H9 (cell line): ENCODE measurements around the gene NFX1. TPM values are rescaled to one million over a fixed set of nuclear protein-coding genes. Genes with fewer than 3 reads are reported as not detected.

Experiments used
- DNase-seq: peaks from one replicate; pipeline ENCODE4 v3.0.0-alpha.2; 2017
- H2AFZ ChIP-seq: one replicate; pipeline ENCODE4 v1.6.1; 2013; ENCODE audit warnings: mild to moderate bottlenecking, low read length, control low read depth, moderate library complexity
- H2AK5ac ChIP-seq: 2 replicates; pipeline ENCODE4 v1.6.1; 2013; ENCODE audit warnings: low read length, control low read depth, mixed read lengths; ENCODE audit not compliant: insufficient read length
- H2BK120ac ChIP-seq: one replicate; pipeline ENCODE4 v1.6.1; 2013; ENCODE audit warnings: low read depth, mild to moderate bottlenecking, low read length, control low read depth, inconsistent platforms; ENCODE audit not compliant: poor library complexity, severe bottlenecking
- H2BK12ac ChIP-seq: 2 replicates; pipeline ENCODE4 v1.6.1; 2013; ENCODE audit warnings: low read length, control low read depth, mixed read lengths, low read depth; ENCODE audit not compliant: insufficient read length
- H2BK15ac ChIP-seq: 2 replicates; pipeline ENCODE4 v1.6.1; 2013; ENCODE audit warnings: low read depth, low read length, control low read depth
- H2BK20ac ChIP-seq: one replicate; pipeline ENCODE4 v1.6.1; 2013; ENCODE audit warnings: low read depth, mild to moderate bottlenecking, low read length, control low read depth, inconsistent platforms; ENCODE audit not compliant: poor library complexity, severe bottlenecking
- H2BK5ac ChIP-seq: 2 replicates; pipeline ENCODE4 v1.6.1; 2013; ENCODE audit warnings: low read length, control low read depth, mixed read lengths; ENCODE audit not compliant: insufficient read length
- H3K14ac ChIP-seq: 2 replicates; pipeline ENCODE4 v1.6.1; 2013; ENCODE audit warnings: low read length, control low read depth; ENCODE audit not compliant: insufficient read depth
- H3K18ac ChIP-seq: 2 replicates; pipeline ENCODE4 v1.6.1; 2013; ENCODE audit warnings: low read depth, mild to moderate bottlenecking, mixed read lengths, low read length, control low read depth; ENCODE audit not compliant: insufficient read length
- H3K23ac ChIP-seq: 2 replicates; pipeline ENCODE4 v1.6.1; 2013; ENCODE audit warnings: low read length, control low read depth, mixed read lengths, low read depth; ENCODE audit not compliant: insufficient read length
- H3K23me2 ChIP-seq: 2 replicates; pipeline ENCODE4 v1.6.1; 2013; ENCODE audit warnings: low read depth, mild to moderate bottlenecking, mixed read lengths, low read length, control low read depth; ENCODE audit not compliant: insufficient read length, poor library complexity, severe bottlenecking
- H3K27ac ChIP-seq: 2 replicates; pipeline ENCODE4 v1.5.1; 2013; ENCODE audit warnings: low read length, control low read depth, mixed read lengths, low read depth; ENCODE audit not compliant: insufficient read length
- H3K27me3 ChIP-seq: 2 replicates; pipeline ENCODE4 v1.6.1; 2013; ENCODE audit warnings: low read length, control low read depth, inconsistent platforms; ENCODE audit not compliant: insufficient read depth
- H3K4ac ChIP-seq: 2 replicates; pipeline ENCODE4 v1.6.1; 2013; ENCODE audit warnings: low read depth, mild to moderate bottlenecking, control low read depth, inconsistent platforms, low read length, moderate library complexity
- H3K4me1 ChIP-seq: 2 replicates; pipeline ENCODE4 v1.6.1; 2013; ENCODE audit warnings: low read length, control low read depth, inconsistent platforms; ENCODE audit not compliant: insufficient read depth
- H3K4me2 ChIP-seq: 2 replicates; pipeline ENCODE4 v1.6.1; 2013; ENCODE audit warnings: low read length, control low read depth, mixed read lengths; ENCODE audit not compliant: insufficient read length, insufficient read depth
- H3K56ac ChIP-seq: 2 replicates; pipeline ENCODE4 v1.6.1; 2013; ENCODE audit warnings: low read depth, mild to moderate bottlenecking, mixed read lengths, low read length, control low read depth; ENCODE audit not compliant: insufficient read length
- H3K79me1 ChIP-seq: 2 replicates; pipeline ENCODE4 v1.6.1; 2013; ENCODE audit warnings: low read depth, mild to moderate bottlenecking, moderate library complexity, low read length, control low read depth, inconsistent platforms; ENCODE audit not compliant: insufficient read depth, poor library complexity, severe bottlenecking
- H3K79me2 ChIP-seq: 2 replicates; pipeline ENCODE4 v1.6.1; 2013; ENCODE audit warnings: low read length, control low read depth, inconsistent platforms; ENCODE audit not compliant: insufficient read depth
- H3K9ac ChIP-seq: 2 replicates; pipeline ENCODE4 v1.6.1; 2013; ENCODE audit warnings: low read length, control low read depth, mixed read lengths; ENCODE audit not compliant: insufficient read length; ENCODE audit errors: extremely low read depth
- H3K9me3 ChIP-seq: one replicate; pipeline ENCODE4 v1.6.1; 2013; ENCODE audit warnings: low read depth, low read length, inconsistent platforms; ENCODE audit not compliant: control insufficient read depth
- H3T11ph ChIP-seq: one replicate; pipeline ENCODE4 v1.6.1; 2013; ENCODE audit warnings: mild to moderate bottlenecking, low read length, control low read depth, inconsistent platforms
- H4K20me1 ChIP-seq: one replicate; pipeline ENCODE4 v1.6.1; 2013; ENCODE audit not compliant: control insufficient read depth, insufficient read length, insufficient read depth
- H4K5ac ChIP-seq: 2 replicates; pipeline ENCODE4 v1.6.1; 2013; ENCODE audit warnings: low read depth, mild to moderate bottlenecking, mixed read lengths, low read length, control low read depth; ENCODE audit not compliant: insufficient read length
- H4K8ac ChIP-seq: replicated peaks from 2 replicates; pipeline ENCODE4 v1.6.1; 2013; ENCODE audit warnings: low read length, control low read depth, mixed read lengths, low read depth; ENCODE audit not compliant: insufficient read length
- H4K91ac ChIP-seq: 2 replicates; pipeline ENCODE4 v1.6.1; 2013; ENCODE audit warnings: low read depth, mild to moderate bottlenecking, moderate library complexity, mixed read lengths, low read length, control low read depth; ENCODE audit not compliant: insufficient read length
- H3K27ac Mint-ChIP-seq, 3 experiments: 2 replicates in 2 of 3; 3 replicates in 1 of 3; pipeline ENCODE4 v1.8.0; 2020 to 2021; ENCODE audit warnings: mixed read lengths in 3 of 3, mild to moderate bottlenecking in 1 of 3, moderate library complexity in 1 of 3
- H3K27me3 Mint-ChIP-seq: 2 replicates; pipeline ENCODE4 v1.8.0; 2021; ENCODE audit warnings: low read depth, mild to moderate bottlenecking, moderate library complexity, mixed read lengths
- H3K36me3 Mint-ChIP-seq, 3 experiments: 2 replicates in 2 of 3; 3 replicates in 1 of 3; pipeline ENCODE4 v1.8.0; 2020 to 2021; ENCODE audit warnings: low read depth in 3 of 3, mixed read lengths in 3 of 3; ENCODE audit not compliant: insufficient read depth in 1 of 3
- H3K4me1 Mint-ChIP-seq, 2 experiments: 2 replicates each; pipeline ENCODE4 v1.8.0; 2020; ENCODE audit warnings: mixed read lengths in 2 of 2
- H3K4me3 Mint-ChIP-seq, 2 experiments: 2 replicates in 1 of 2; 3 replicates in 1 of 2; pipeline ENCODE4 v1.8.0; 2020 to 2021; ENCODE audit warnings: mild to moderate bottlenecking in 2 of 2, mixed read lengths in 2 of 2, moderate library complexity in 1 of 2
- H3K9me3 Mint-ChIP-seq, 2 experiments: 2 replicates in 1 of 2; 3 replicates in 1 of 2; pipeline ENCODE4 v1.8.0; 2020; ENCODE audit warnings: mild to moderate bottlenecking in 2 of 2, mixed read lengths in 2 of 2, moderate library complexity in 1 of 2
- WGBS: extraction: QIAGEN DNeasy Blood & Tissue Kit; methylation state at CpG from one replicate; pipeline ENCODE4 v1.1.7; 2013; ENCODE audit warnings: missing lambda C conversion rate, low lambda C conversion rate, mixed read lengths; ENCODE audit not compliant: insufficient read length; ENCODE audit errors: extremely low coverage; 5-methylcytosine and 5-hydroxymethylcytosine counted together
- total RNA-seq: library from RNA; stranded (reverse); gene quantifications from 2 replicates; pipeline ENCODE4 v1.2.1, GENCODE V29; 2021
- TF ChIP-seq, protein P1 (sequence below): fragments of 200-600 bp; sonication (generic); conservative IDR thresholded peaks from 3 replicates; pipeline ENCODE4 v1.8.0; 2021; ENCODE audit warnings: antibody characterized with exemption, mild to moderate bottlenecking

NFX1 gene
- total RNA-seq, 1 experiment from 2014 or later, result 35.1 TPM

DNA sequence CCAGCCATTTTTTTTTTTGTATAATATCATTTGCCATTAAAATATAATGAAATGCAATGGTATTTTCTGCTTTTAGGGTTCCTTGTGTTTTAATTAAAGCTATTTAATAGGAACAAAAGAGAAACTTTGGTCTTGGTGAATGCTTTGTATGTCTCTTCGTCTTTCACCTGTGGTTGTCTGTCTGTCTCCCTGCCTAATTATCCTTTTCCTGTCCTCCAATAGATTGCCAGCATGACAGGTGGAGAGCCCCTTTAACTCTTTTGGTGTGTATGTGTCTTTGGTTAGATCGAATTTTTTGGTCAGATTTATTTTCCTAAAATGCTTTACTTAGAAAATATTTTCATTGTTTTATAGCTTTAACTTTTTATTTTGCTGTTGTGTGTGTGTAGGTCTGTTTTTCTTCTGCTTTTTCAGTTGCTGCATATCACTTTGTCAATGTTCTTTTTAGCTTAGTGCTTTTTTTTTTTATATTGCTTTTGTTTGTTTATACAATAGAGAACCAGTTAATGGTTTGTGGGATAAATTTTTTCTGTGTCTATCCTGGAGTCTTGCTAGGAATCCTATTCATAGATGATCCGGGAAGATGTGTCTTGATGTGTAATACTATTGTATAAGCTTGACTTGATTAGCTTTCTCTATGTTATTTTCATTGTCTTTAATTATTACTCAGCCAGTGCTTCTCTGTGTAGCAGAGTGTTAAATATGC is 16.9 kb upstream of the NFX1 start:
- H3K36me3 Mint-ChIP-seq, result peaks cover 16 to 69% (median 56%) of the 10 kb centered on the region in 3 experiments; a peak in 6 of 7 replicates
- WGBS, result no CpG with 5 or more reads among the region's 3 CpGs

More for the DNA sequence above, 16.9 kb upstream of the NFX1 start:
- H3K27ac ChIP-seq, result no peak overlapping the region
- no peak overlapping the region for H3K9ac ChIP-seq
- H3K4me2 ChIP-seq, result no peak overlapping the region
- H3K27me3 ChIP-seq, result no peaks in the 10 kb centered on the region
- H3K23ac ChIP-seq, result no peak overlapping the region
- no peak overlapping the region for H2AK5ac ChIP-seq
- Mint-ChIP-seq H3K4me1 (no peaks in the 10 kb centered on the region), H3K27ac (no peak overlapping the region), H3K4me3 (no peak overlapping the region), H3K9me3 (no peaks in the 10 kb centered on the region), H3K27me3 (no peaks in the 10 kb centered on the region)
- no peak overlapping the region for H2BK120ac ChIP-seq
- H2BK15ac ChIP-seq, result no peak overlapping the region
- no peak overlapping the region for H3K18ac ChIP-seq
- no peak overlapping the region for H3K56ac ChIP-seq
- no peak overlapping the region for H3K4ac ChIP-seq
- DNase-seq, result no peak
- no peak overlapping the region for H3K14ac ChIP-seq
- no peak overlapping the region for H2BK5ac ChIP-seq
- H3K23me2 ChIP-seq, result no peaks in the 10 kb centered on the region
- no peak overlapping the region for H2BK20ac ChIP-seq
- no peak overlapping the region for H2BK12ac ChIP-seq
- H3K9me3 ChIP-seq, result no peaks in the 10 kb centered on the region
- H4K91ac ChIP-seq, result no peak overlapping the region
- H3K4me1 ChIP-seq, result no peaks in the 10 kb centered on the region
- no peak overlapping the region for H4K8ac ChIP-seq
- H3K79me2 ChIP-seq, result no peaks in the 10 kb centered on the region
- H2AFZ ChIP-seq, result no peak overlapping the region
- H4K5ac ChIP-seq, result no peak overlapping the region
- no peaks in the 10 kb centered on the region for H3K79me1 ChIP-seq
- TF ChIP-seq, protein P1, sequence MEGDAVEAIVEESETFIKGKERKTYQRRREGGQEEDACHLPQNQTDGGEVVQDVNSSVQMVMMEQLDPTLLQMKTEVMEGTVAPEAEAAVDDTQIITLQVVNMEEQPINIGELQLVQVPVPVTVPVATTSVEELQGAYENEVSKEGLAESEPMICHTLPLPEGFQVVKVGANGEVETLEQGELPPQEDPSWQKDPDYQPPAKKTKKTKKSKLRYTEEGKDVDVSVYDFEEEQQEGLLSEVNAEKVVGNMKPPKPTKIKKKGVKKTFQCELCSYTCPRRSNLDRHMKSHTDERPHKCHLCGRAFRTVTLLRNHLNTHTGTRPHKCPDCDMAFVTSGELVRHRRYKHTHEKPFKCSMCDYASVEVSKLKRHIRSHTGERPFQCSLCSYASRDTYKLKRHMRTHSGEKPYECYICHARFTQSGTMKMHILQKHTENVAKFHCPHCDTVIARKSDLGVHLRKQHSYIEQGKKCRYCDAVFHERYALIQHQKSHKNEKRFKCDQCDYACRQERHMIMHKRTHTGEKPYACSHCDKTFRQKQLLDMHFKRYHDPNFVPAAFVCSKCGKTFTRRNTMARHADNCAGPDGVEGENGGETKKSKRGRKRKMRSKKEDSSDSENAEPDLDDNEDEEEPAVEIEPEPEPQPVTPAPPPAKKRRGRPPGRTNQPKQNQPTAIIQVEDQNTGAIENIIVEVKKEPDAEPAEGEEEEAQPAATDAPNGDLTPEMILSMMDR, result no peak
- no peak overlapping the region for H3T11ph ChIP-seq
- no peaks in the 10 kb centered on the region for H4K20me1 ChIP-seq
